H1 (cell line): Measurements from ENCODE around the gene COL4A1.

Source experiments
- RAD21 ChIP-seq, 2 experiments: IDR thresholded peaks in 1 of 2; conservative IDR thresholded peaks in 1 of 2; 2 replicates each; pipeline ENCODE4 v1.6.1; 2011; ENCODE audit warnings: low read depth in 2 of 2, low read length in 2 of 2, improper control_type of control experiment in 1 of 2, inconsistent platforms in 1 of 2, mild to moderate bottlenecking in 1 of 2, moderate library complexity in 1 of 2
- TF ChIP-seq, protein P1 (sequence below), 3 experiments: IDR thresholded peaks; 1 replicate in 2 of 3; 2 replicates in 1 of 3; pipeline versions ENCODE4 v1.5.1 to v1.6.1; 2011; ENCODE audit warnings: low read length in 3 of 3, mild to moderate bottlenecking in 3 of 3, inconsistent platforms in 2 of 3, low read depth in 1 of 3, moderate library complexity in 1 of 3; ENCODE audit not compliant: insufficient read depth in 1 of 3; ENCODE audit errors: control extremely low read depth in 1 of 3

GRCh38 chr13:110212529-110212928 is 94.4 kb downstream of the COL4A1 start:
- TF ChIP-seq, protein P1, sequence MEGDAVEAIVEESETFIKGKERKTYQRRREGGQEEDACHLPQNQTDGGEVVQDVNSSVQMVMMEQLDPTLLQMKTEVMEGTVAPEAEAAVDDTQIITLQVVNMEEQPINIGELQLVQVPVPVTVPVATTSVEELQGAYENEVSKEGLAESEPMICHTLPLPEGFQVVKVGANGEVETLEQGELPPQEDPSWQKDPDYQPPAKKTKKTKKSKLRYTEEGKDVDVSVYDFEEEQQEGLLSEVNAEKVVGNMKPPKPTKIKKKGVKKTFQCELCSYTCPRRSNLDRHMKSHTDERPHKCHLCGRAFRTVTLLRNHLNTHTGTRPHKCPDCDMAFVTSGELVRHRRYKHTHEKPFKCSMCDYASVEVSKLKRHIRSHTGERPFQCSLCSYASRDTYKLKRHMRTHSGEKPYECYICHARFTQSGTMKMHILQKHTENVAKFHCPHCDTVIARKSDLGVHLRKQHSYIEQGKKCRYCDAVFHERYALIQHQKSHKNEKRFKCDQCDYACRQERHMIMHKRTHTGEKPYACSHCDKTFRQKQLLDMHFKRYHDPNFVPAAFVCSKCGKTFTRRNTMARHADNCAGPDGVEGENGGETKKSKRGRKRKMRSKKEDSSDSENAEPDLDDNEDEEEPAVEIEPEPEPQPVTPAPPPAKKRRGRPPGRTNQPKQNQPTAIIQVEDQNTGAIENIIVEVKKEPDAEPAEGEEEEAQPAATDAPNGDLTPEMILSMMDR (IDR thresholded peaks at IDR 0.05; ENCODE audit: control extremely low read depth in 1 of 3, insufficient read depth in 1 of 3, low read depth in 1 of 3, low read length in 3 of 3) = no peak
- TF ChIP-seq RAD21 (IDR thresholded peaks at IDR 0.05 in 1 of 2, conservative IDR thresholded peaks at IDR 0.05 in 1 of 2; ENCODE audit: low read depth in 2 of 2, low read length in 2 of 2) = no peak
